Measurements from ENCODE around the gene UCMA. TPM values are rescaled to one million over a fixed set of nuclear protein-coding genes. Genes with fewer than 3 reads are reported as not detected.

UCMA gene
- total RNA-seq, 1 donor from 2014 or later, result not detected

GRCh38 chr10:13201132-13201531 lies 33.0 kb downstream of the UCMA start:
- DNase-seq (no peak), ATAC-seq (no peak)
- intact Hi-C loops (cut with micrococcal nuclease), result no loop called here

- DNase-seq, result no peak
- intact Hi-C loops (cut with micrococcal nuclease), result no loop called here
- no peak for ATAC-seq
Measured at GRCh38 chr10:13195016-13195415, 39.2 kb downstream of the UCMA start.

- DNase-seq (no peak), ATAC-seq (no peak)
- intact Hi-C loops (cut with micrococcal nuclease), result no loop called here
Measured at GRCh38 chr10:13193637-13194036, 40.5 kb downstream of the UCMA start.

- no peak for DNase-seq
- intact Hi-C loops (cut with micrococcal nuclease), result no loop called here
- no peak for ATAC-seq
Measured at GRCh38 chr10:13191362-13191761, 42.8 kb downstream of the UCMA start.

- DNase-seq (no peak), ATAC-seq (no peak)
- intact Hi-C loops (cut with micrococcal nuclease), result no loop called here
Measured at GRCh38 chr10:13190816-13191215, 43.4 kb downstream of the UCMA start.

- DNase-seq, result no peak
- intact Hi-C loops (cut with micrococcal nuclease), result no loop called here
- no peak for ATAC-seq
Measured at GRCh38 chr10:13189961-13190360, 44.2 kb downstream of the UCMA start.

GRCh38 chr10:13188593-13188992 lies 45.6 kb downstream of the UCMA start:
- ATAC-seq, result no peak
- DNase-seq, result no peak
- intact Hi-C loops (cut with micrococcal nuclease), result no loop called here

- ATAC-seq (no peak), DNase-seq (no peak)
- intact Hi-C loops (cut with micrococcal nuclease), result no loop called here
Measured at GRCh38 chr10:13187135-13187534, 47.0 kb downstream of the UCMA start.

- ATAC-seq, result peak; percentile 47
- intact Hi-C loops (cut with micrococcal nuclease), result no loop called here
Measured at GRCh38 chr10:13184730-13185514, 49.3 kb downstream of the UCMA start.

GRCh38 chr10:13184276-13184675 lies 49.9 kb downstream of the UCMA start:
- intact Hi-C loops (cut with micrococcal nuclease), result no loop called here
- ATAC-seq (no peak), DNase-seq (no peak)

More at GRCh38 chr10:13184730-13185514, 49.3 kb downstream of the UCMA start:
- no peak for DNase-seq

- intact Hi-C loops (cut with micrococcal nuclease), result no loop called here
- DNase-seq, result no peak
- no peak for ATAC-seq
Measured at GRCh38 chr10:13183625-13184024, 50.5 kb downstream of the UCMA start.

GRCh38 chr10:13182424-13182823 lies 51.8 kb downstream of the UCMA start:
- DNase-seq (no peak), ATAC-seq (no peak)
- intact Hi-C loops (cut with micrococcal nuclease), result no loop called here

- no peak for DNase-seq
- no peak for ATAC-seq
- intact Hi-C loops (cut with micrococcal nuclease), result no loop called here
Measured at GRCh38 chr10:13180788-13181187, 53.4 kb downstream of the UCMA start.

GRCh38 chr10:13173616-13174015 lies 60.6 kb downstream of the UCMA start:
- intact Hi-C loops (cut with micrococcal nuclease), result no loop called here
- ATAC-seq, result no peak

More at GRCh38 chr10:13173616-13174015, 60.6 kb downstream of the UCMA start:
- DNase-seq, result no peak

Other genes starting within 250 kb of the UCMA start
- 2.4 TPM for gene CCDC3, start 232.7 kb downstream of the UCMA start, total RNA-seq
- 167 TPM for gene OPTN, start 134.2 kb downstream of the UCMA start, total RNA-seq
- 0.30 TPM for gene MCM10, start 72.8 kb downstream of the UCMA start, total RNA-seq
- gene PHYH, start 65.7 kb upstream of the UCMA start, total RNA-seq, result 177 TPM
- 27.8 TPM for gene SEPHS1, start 113.9 kb upstream of the UCMA start, total RNA-seq

Measured in left ventricle myocardium superior (tissue), 1 donor.